ENCODE data around the gene MAPKAPK2. TPM values are rescaled to one million over a fixed set of nuclear protein-coding genes. Genes with fewer than 3 reads are reported as not detected.

MAPKAPK2 gene
- total RNA-seq, 1 donor from 2014 or later: 20.7 TPM

GRCh38 chr1:206702803-206703202 lies 18.1 kb downstream of the MAPKAPK2 start:
- DNase-seq (ENCODE audit: low spot score): no peak

GRCh38 chr1:206703661-206704060 lies 19.0 kb downstream of the MAPKAPK2 start:
- no peak for DNase-seq (ENCODE audit: low spot score)

- DNase-seq (ENCODE audit: low spot score): no peak
Observed at GRCh38 chr1:206704226-206704625, 19.5 kb downstream of the MAPKAPK2 start.

- peak; percentile 76 for DNase-seq (ENCODE audit: low spot score)
Observed at GRCh38 chr1:206705191-206705590, 20.5 kb downstream of the MAPKAPK2 start.

GRCh38 chr1:206705726-206706297 lies 21.1 kb downstream of the MAPKAPK2 start:
- DNase-seq (ENCODE audit: low spot score): peak; percentile 85

GRCh38 chr1:206706298-206706791 lies 21.6 kb downstream of the MAPKAPK2 start:
- peak; percentile 31 for DNase-seq (ENCODE audit: low spot score)

- no peak for DNase-seq (ENCODE audit: low spot score)
Observed at GRCh38 chr1:206706806-206707366, 22.2 kb downstream of the MAPKAPK2 start.

- no peak for DNase-seq (ENCODE audit: low spot score)
Observed at GRCh38 chr1:206708058-206708457, 23.4 kb downstream of the MAPKAPK2 start.

- no peak for DNase-seq (ENCODE audit: low spot score)
Observed at GRCh38 chr1:206708882-206709281, 24.2 kb downstream of the MAPKAPK2 start.

- no peak for DNase-seq (ENCODE audit: low spot score)
Observed at GRCh38 chr1:206709322-206709721, 24.6 kb downstream of the MAPKAPK2 start.

GRCh38 chr1:206709772-206710459 lies 25.2 kb downstream of the MAPKAPK2 start:
- no peak for DNase-seq (ENCODE audit: low spot score)

GRCh38 chr1:206710460-206710823 lies 25.7 kb downstream of the MAPKAPK2 start:
- DNase-seq (ENCODE audit: low spot score): no peak

- DNase-seq (ENCODE audit: low spot score): no peak
Observed at GRCh38 chr1:206713070-206713469, 28.4 kb downstream of the MAPKAPK2 start.

- peak; percentile 50 for DNase-seq (ENCODE audit: low spot score)
Observed at GRCh38 chr1:206713910-206714312, 29.2 kb downstream of the MAPKAPK2 start.

- no peak for DNase-seq (ENCODE audit: low spot score)
Observed at GRCh38 chr1:206714331-206715058, 29.8 kb downstream of the MAPKAPK2 start.

- no peak for DNase-seq (ENCODE audit: low spot score)
Observed at GRCh38 chr1:206715120-206715519, 30.4 kb downstream of the MAPKAPK2 start.

GRCh38 chr1:206715552-206716158 lies 30.9 kb downstream of the MAPKAPK2 start:
- no peak for DNase-seq (ENCODE audit: low spot score)

- no peak for DNase-seq (ENCODE audit: low spot score)
Observed at GRCh38 chr1:206716159-206716869, 31.6 kb downstream of the MAPKAPK2 start.

GRCh38 chr1:206716870-206717673 lies 32.4 kb downstream of the MAPKAPK2 start:
- no peak for DNase-seq (ENCODE audit: low spot score)

- no peak for DNase-seq (ENCODE audit: low spot score)
Observed at GRCh38 chr1:206717674-206717989, 32.9 kb downstream of the MAPKAPK2 start.

Measured in umbilical cord (tissue), 2 donors.